Measurements from ENCODE around the gene PXMP4. TPM values are rescaled to one million over a fixed set of nuclear protein-coding genes. Genes with fewer than 3 reads are reported as not detected.

The PXMP4 gene
- total and polyA plus RNA-seq, 5 donors from 2014 or later: 5.3 to 14.5 (median 11.4) TPM

DNA sequence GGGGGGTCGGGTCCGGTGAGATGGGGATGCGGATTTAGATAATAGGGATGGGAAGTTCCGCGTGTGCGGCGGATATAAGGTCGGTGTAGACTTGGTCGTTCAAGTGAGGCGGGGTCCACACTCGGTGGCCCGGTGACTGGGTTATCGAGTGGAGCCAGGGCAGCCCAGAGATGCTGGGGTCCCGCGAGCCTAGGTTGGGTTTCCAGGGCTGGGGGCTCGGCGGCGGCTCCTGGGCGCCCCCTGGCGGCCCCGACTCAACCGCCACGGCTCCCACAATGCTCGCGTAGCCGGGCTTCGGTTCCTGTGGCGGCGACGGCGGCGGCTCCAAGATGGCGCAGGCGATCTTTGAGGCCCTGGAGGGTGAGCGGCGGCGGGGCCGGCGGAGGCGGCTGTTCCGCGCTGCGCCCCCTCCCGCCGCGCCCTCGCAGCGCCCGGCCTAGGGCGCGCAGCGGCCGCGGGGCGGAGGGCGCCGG is 11.6 kb upstream of the PXMP4 start, which contains the start of gene ZNF341:
ZNF341 (plus strand) TSS at position 304 of the 473 bp plus-strand sequence; CDS start at position 330, 26 bp downstream.
- Histone ChIP-seq H3K36me3 (ENCODE audit: control insufficient read depth, insufficient read depth, low read length) (no peaks in the 10 kb centered on the region), H3K4me1 (ENCODE audit: control insufficient read depth, insufficient read depth, low read length, poor library complexity, severe bottlenecking) (peaks cover 16% of the 10 kb centered on the region), H3K27me3 (ENCODE audit: control insufficient read depth, insufficient read depth, low read length) (no peaks in the 10 kb centered on the region), H3K27ac (ENCODE audit: insufficient read depth, low read length, poor library complexity, severe bottlenecking) (peak within 1 kb of the TSS; percentile 73), H3K4me3 (ENCODE audit: low read depth, low read length) (peak within 1 kb of the TSS; percentile 74), H3K9me3 (ENCODE audit: control insufficient read depth in 2 of 2, low read length in 2 of 2) (peaks cover 0 to 8% of the 10 kb centered on the region in 2 experiments)
- DNase-seq: peak; percentile 80 to 93 (median 88)
- Mint-ChIP-seq H3K27ac (peak within 1 kb of the TSS; percentile 95 to 99 (median 97)), H3K27me3 (peaks cover 11% of the 10 kb centered on the region), H3K4me1 (peaks cover 3 to 30% (median 13%) of the 10 kb centered on the region in 4 donors), H3K36me3 (peaks cover 5% of the 10 kb centered on the region), H3K4me3 (peak within 1 kb of the TSS; percentile 92 to 97 (median 94)), H3K9me3 (peaks cover 0 to 9% (median 2%) of the 10 kb centered on the region in 7 donors)
- peak; percentile 86 to 88 for ATAC-seq (ENCODE audit: low read depth in 2 of 2)

DNA sequence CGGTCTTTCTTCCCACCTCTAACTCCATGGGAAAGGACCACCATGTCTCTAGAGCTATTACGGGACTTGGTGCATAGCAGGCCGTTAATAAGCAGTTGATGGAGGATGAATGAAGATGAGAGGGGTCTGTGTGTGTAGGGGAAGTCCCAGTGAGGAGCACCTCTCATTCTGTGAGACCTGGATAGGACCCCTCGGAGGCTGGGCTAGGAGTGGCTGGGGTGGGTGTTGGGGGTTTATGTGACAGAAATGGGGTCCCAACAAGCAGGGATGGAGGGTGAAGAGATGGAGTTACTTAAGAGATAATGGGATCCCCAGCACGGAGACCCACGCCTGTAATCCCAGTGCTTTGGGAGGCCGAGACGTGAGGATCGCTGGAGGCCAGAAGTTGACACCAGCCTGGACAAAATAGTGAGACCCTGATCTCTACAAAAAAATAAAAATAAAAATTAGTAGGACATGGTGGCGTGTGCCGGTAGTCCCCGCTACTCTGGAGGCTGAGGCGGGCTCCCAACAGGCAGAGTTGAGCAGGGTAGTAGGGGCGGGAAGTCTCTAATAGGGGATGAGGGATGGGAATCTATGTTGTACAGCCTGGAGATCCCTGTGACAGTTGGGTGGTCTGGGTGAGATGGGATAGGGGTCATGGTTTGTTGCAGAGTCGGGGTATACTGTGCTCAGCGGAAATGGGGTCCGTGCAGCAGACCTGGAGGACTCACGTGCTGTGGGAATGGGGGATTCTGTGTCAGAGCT is 11.0 kb upstream of the PXMP4 start:
- Histone ChIP-seq H3K27ac (ENCODE audit: insufficient read depth, low read length, poor library complexity, severe bottlenecking) (peak overlapping the region; percentile 73), H3K27me3 (ENCODE audit: control insufficient read depth, insufficient read depth, low read length) (no peaks in the 10 kb centered on the region), H3K36me3 (ENCODE audit: control insufficient read depth, insufficient read depth, low read length) (no peaks in the 10 kb centered on the region), H3K9me3 (ENCODE audit: control insufficient read depth in 2 of 2, low read length in 2 of 2) (peaks cover 0 to 1% of the 10 kb centered on the region in 2 experiments), H3K4me1 (ENCODE audit: control insufficient read depth, insufficient read depth, low read length, poor library complexity, severe bottlenecking) (peaks cover 16% of the 10 kb centered on the region), H3K4me3 (ENCODE audit: low read depth, low read length) (peak overlapping the region; percentile 51)
- Mint-ChIP-seq H3K27ac (peak overlapping the region; percentile 95 to 99 (median 97)), H3K27me3 (peaks cover 9% of the 10 kb centered on the region), H3K9me3 (peaks cover 0 to 8% (median 0%) of the 10 kb centered on the region in 7 donors), H3K4me3 (peak overlapping the region; percentile 90 to 97 (median 91)), H3K4me1 (peaks cover 3 to 30% (median 13%) of the 10 kb centered on the region in 4 donors), H3K36me3 (peaks cover 3% of the 10 kb centered on the region)
- ATAC-seq (ENCODE audit: low read depth in 2 of 2) (no peak), DNase-seq (no peak)

DNA sequence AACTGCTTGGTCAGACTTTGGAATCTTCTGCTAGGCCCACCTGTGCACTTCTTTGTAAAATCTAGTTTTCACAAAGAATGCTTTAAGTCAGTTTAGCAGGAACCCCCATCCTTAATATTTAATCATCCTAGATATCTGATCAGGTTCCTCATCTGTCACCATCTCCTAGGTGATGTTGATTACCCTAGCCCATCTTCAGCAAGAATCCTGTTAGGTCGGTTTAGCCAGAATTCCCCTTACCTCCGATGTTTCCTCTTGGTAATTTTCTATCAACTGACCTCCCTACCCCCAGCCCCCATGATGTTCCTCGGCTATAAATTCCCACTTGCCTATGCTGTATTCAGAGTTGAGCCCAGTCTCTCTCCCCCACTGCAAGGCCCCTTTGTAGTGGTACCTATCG is 9.0 kb upstream of the PXMP4 start:
- no peak overlapping the region for H3K27ac ChIP-seq (ENCODE audit: insufficient read depth, low read length, poor library complexity, severe bottlenecking)
- Mint-ChIP-seq H3K4me1 (peaks cover 3 to 27% (median 11%) of the 10 kb centered on the region in 4 donors), H3K27ac (no peak overlapping the region), H3K36me3 (no peaks in the 10 kb centered on the region), H3K27me3 (peaks cover 5% of the 10 kb centered on the region), H3K4me3 (peak overlapping the region in 1 of 4 donors; percentile 64), H3K9me3 (peaks cover 0 to 6% (median 0%) of the 10 kb centered on the region in 7 donors)
- H3K36me3 ChIP-seq (ENCODE audit: control insufficient read depth, insufficient read depth, low read length): no peaks in the 10 kb centered on the region
- H3K4me1 ChIP-seq (ENCODE audit: control insufficient read depth, insufficient read depth, low read length, poor library complexity, severe bottlenecking): peaks cover 13% of the 10 kb centered on the region
- no peak overlapping the region for H3K4me3 ChIP-seq (ENCODE audit: low read depth, low read length)
- no peaks in the 10 kb centered on the region for H3K27me3 ChIP-seq (ENCODE audit: control insufficient read depth, insufficient read depth, low read length)
- DNase-seq: no peak
- no peaks in the 10 kb centered on the region for H3K9me3 ChIP-seq (ENCODE audit: control insufficient read depth in 2 of 2, low read length in 2 of 2)
- ATAC-seq (ENCODE audit: low read depth in 2 of 2): no peak

DNA sequence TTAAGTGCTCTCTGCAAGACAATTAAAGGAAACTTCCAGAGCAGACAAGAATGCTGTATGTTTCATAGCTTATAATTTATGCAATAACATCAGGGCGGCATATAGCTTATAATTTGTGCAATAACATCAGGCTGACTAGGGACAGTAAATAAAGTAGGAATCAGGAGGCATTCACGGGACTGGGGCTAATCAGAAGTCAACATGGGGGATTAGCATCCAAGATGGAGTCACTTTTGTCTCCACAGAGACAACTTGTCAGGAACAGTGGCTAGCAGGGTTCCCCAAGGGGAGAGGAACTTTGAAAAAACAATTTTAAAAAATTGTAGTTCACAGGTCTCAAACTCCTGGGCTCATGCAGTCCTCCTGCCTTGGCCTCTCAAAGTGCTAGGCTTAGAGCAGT is 8.4 kb upstream of the PXMP4 start:
- Histone ChIP-seq H3K36me3 (ENCODE audit: control insufficient read depth, insufficient read depth, low read length) (no peaks in the 10 kb centered on the region), H3K27ac (ENCODE audit: insufficient read depth, low read length, poor library complexity, severe bottlenecking) (no peak overlapping the region), H3K4me3 (ENCODE audit: low read depth, low read length) (no peak overlapping the region), H3K4me1 (ENCODE audit: control insufficient read depth, insufficient read depth, low read length, poor library complexity, severe bottlenecking) (peaks cover 12% of the 10 kb centered on the region), H3K9me3 (ENCODE audit: control insufficient read depth in 2 of 2, low read length in 2 of 2) (no peaks in the 10 kb centered on the region), H3K27me3 (ENCODE audit: control insufficient read depth, insufficient read depth, low read length) (no peaks in the 10 kb centered on the region)
- Mint-ChIP-seq H3K36me3 (no peaks in the 10 kb centered on the region), H3K4me3 (peak overlapping the region in 2 of 4 donors; percentile 73 to 84), H3K27ac (peak overlapping the region in 1 of 3 donors; percentile 20), H3K27me3 (peaks cover 5% of the 10 kb centered on the region), H3K4me1 (peaks cover under 1 to 20% (median 6%) of the 10 kb centered on the region in 4 donors), H3K9me3 (peaks cover 0 to 2% (median 0%) of the 10 kb centered on the region in 7 donors)
- no peak for DNase-seq
- no peak for ATAC-seq (ENCODE audit: low read depth in 2 of 2)

DNA sequence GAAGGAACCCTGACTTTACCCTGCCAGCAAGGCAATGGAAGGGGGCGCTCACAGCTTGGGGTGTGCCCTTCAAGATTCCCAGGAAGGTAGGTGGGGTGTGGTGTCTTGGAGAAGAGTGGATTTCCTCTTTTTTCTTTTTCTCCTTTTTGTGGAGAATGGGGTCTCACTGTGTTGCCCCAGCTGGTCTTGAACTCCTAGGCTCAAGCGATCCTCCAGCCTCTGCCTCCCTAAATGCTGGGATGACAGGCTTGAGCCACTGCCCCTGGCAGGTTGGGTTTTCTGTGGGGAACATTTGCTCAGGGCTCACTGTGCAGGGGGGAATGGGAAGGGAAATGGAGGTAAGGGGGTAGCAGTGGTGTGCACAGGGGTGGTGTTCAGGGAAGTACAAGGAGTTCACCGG is 7.7 kb upstream of the PXMP4 start:
- peak overlapping the region in 1 of 3 donors; percentile 20 for H3K27ac Mint-ChIP-seq
- DNase-seq: no peak
- Histone ChIP-seq H3K27ac (ENCODE audit: insufficient read depth, low read length, poor library complexity, severe bottlenecking) (no peak overlapping the region), H3K4me1 (ENCODE audit: control insufficient read depth, insufficient read depth, low read length, poor library complexity, severe bottlenecking) (peaks cover 11% of the 10 kb centered on the region), H3K27me3 (ENCODE audit: control insufficient read depth, insufficient read depth, low read length) (no peaks in the 10 kb centered on the region), H3K4me3 (ENCODE audit: low read depth, low read length) (no peak overlapping the region), H3K9me3 (ENCODE audit: control insufficient read depth in 2 of 2, low read length in 2 of 2) (no peaks in the 10 kb centered on the region), H3K36me3 (ENCODE audit: control insufficient read depth, insufficient read depth, low read length) (no peaks in the 10 kb centered on the region)
- no peak for ATAC-seq (ENCODE audit: low read depth in 2 of 2)
- peaks cover 0 to 2% (median 0%) of the 10 kb centered on the region in 7 donors for H3K9me3 Mint-ChIP-seq
- peaks cover 5% of the 10 kb centered on the region for H3K27me3 Mint-ChIP-seq
- peak overlapping the region in 1 of 4 donors; percentile 73 for H3K4me3 Mint-ChIP-seq
- peaks cover 0 to 14% (median 4%) of the 10 kb centered on the region in 4 donors for H3K4me1 Mint-ChIP-seq
- H3K36me3 Mint-ChIP-seq: no peaks in the 10 kb centered on the region

DNA sequence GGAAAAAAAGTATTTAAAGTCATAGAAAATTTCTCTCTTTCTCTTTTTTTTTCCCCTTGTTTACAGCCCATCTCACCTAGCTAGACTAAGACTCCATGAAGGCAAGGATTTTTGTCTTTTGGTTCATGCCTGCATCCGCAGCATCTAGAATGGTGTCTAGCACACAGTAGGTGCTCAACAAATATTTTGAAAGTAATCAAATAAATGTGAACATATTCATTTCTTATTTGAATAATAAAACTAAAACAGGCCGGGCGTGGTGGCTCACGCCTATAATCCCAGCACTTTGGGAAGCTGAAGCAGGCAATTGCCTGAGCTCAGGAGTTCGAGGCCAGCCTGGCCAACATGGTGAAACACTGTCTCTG is 7.0 kb upstream of the PXMP4 start:
- Mint-ChIP-seq H3K27me3 (peaks cover 5% of the 10 kb centered on the region), H3K36me3 (no peaks in the 10 kb centered on the region), H3K4me3 (peak overlapping the region in 1 of 4 donors; percentile 44), H3K4me1 (peaks cover 0 to 10% (median 0%) of the 10 kb centered on the region in 4 donors), H3K27ac (no peak overlapping the region), H3K9me3 (peaks cover 0 to 2% (median 0%) of the 10 kb centered on the region in 7 donors)
- ATAC-seq (ENCODE audit: low read depth in 2 of 2): no peak
- Histone ChIP-seq H3K4me1 (ENCODE audit: control insufficient read depth, insufficient read depth, low read length, poor library complexity, severe bottlenecking) (peaks cover 4% of the 10 kb centered on the region), H3K9me3 (ENCODE audit: control insufficient read depth in 2 of 2, low read length in 2 of 2) (no peaks in the 10 kb centered on the region), H3K36me3 (ENCODE audit: control insufficient read depth, insufficient read depth, low read length) (no peaks in the 10 kb centered on the region), H3K27ac (ENCODE audit: insufficient read depth, low read length, poor library complexity, severe bottlenecking) (no peak overlapping the region), H3K4me3 (ENCODE audit: low read depth, low read length) (no peak overlapping the region), H3K27me3 (ENCODE audit: control insufficient read depth, insufficient read depth, low read length) (no peaks in the 10 kb centered on the region)
- DNase-seq: no peak

DNA sequence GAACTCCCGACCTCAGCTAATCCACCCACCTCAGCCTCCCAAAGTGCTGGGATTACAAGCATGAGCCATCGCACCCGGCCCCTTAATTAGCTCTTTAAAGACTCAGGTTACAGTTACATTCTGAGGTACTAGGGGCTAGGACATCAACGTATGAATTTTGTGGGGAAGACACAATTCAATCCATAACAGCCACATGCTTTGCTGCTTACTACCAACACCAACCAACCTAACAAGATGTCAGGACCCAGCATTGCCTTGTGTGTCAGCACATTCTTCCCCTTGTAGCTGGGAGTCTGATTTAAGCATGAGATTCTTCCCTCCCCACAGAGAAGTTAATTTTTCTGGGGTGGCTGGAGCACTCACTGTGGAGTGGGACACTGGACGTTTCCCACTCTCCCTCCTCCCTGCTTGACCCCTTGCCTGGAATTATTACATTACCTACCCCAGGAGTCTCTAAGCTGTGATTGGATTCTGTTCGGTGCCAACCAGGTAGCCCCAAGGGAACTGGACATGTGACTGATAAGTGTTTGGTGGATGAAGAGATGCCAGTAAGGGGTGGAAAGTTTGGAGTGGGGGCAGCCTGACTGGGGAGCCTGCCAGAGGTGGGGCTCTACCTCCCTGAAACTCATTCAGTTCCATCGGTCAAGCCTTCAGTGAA is 5.6 kb upstream of the PXMP4 start:
- Histone ChIP-seq H3K4me3 (ENCODE audit: low read depth, low read length) (no peak overlapping the region), H3K9me3 (ENCODE audit: control insufficient read depth in 2 of 2, low read length in 2 of 2) (no peaks in the 10 kb centered on the region), H3K4me1 (ENCODE audit: control insufficient read depth, insufficient read depth, low read length, poor library complexity, severe bottlenecking) (no peaks in the 10 kb centered on the region), H3K27me3 (ENCODE audit: control insufficient read depth, insufficient read depth, low read length) (no peaks in the 10 kb centered on the region), H3K27ac (ENCODE audit: insufficient read depth, low read length, poor library complexity, severe bottlenecking) (no peak overlapping the region), H3K36me3 (ENCODE audit: control insufficient read depth, insufficient read depth, low read length) (no peaks in the 10 kb centered on the region)
- Mint-ChIP-seq H3K27me3 (no peaks in the 10 kb centered on the region), H3K4me3 (peak overlapping the region in 1 of 4 donors; percentile 47), H3K4me1 (peaks cover 0 to 4% (median 2%) of the 10 kb centered on the region in 4 donors), H3K9me3 (no peaks in the 10 kb centered on the region), H3K27ac (no peak overlapping the region), H3K36me3 (no peaks in the 10 kb centered on the region)
- DNase-seq (no peak), ATAC-seq (ENCODE audit: low read depth in 2 of 2) (no peak)
